GM12878 (cell line): Measurements from ENCODE around the gene POLD2. TPM values are rescaled to one million over a fixed set of nuclear protein-coding genes. Genes with fewer than 3 reads are reported as not detected.

ENCODE experiments used
- ATAC-seq: fragments of 200-7000 bp; cut with Tn5 transposase; 3 replicates; pipeline ENCODE4 v1.9.1; 2020; ENCODE audit warnings: mild to moderate bottlenecking, moderate library complexity
- BruUV-seq: library from RNA; stranded (reverse); fragments of 400-500 nt; replicated peaks from 2 replicates; lab custom pipeline; 2021; lab: Mats Ljungman, UMichigan
- CTCF ChIA-PET: fragments of 300-600 bp; sonication (Branson Sonifier 250); formaldehyde crosslinking; extraction: SDS; loops from one replicate; lab custom pipeline; 2021; ENCODE audit warnings: inconsistent platforms; lab: Yijun Ruan, JAX
- POLR2A ChIA-PET: fragments of 350-600 bp; formaldehyde crosslinking; extraction: SDS; loops from one replicate; lab custom pipeline; 2021; ENCODE audit warnings: inconsistent platforms; lab: Charles Lee
- RAD21 ChIA-PET: fragments of 300-600 bp; sonication (Branson Sonifier 250); formaldehyde crosslinking; loops from one replicate; lab custom pipeline; 2023; ENCODE audit warnings: antibody characterized with exemption; ENCODE audit not compliant: unreplicated experiment; lab: Charles Lee
- SMC1A ChIA-PET: fragments of 300-600 bp; sonication (Branson Sonifier 250); formaldehyde crosslinking; loops from one replicate; lab custom pipeline; 2023; ENCODE audit not compliant: unreplicated experiment, uncharacterized antibody; lab: Charles Lee
- DNase-seq: peaks from one replicate; pipeline ENCODE4 v3.0.0-alpha.2; 2011; ENCODE audit warnings: low read depth, low spot score
- FAIRE-seq: peaks from 3 replicates; lab custom pipeline; 2011; peaks lifted over from hg19 to GRCh38; lab: Jason Lieb, UNC
- H2AFZ ChIP-seq: 2 replicates; pipeline ENCODE4 v1.6.0; 2011; ENCODE audit warnings: low read depth, low read length, control low read depth; ENCODE audit not compliant: control insufficient read depth
- H3K27ac ChIP-seq: 2 replicates; pipeline ENCODE4 v1.5.1; 2011; ENCODE audit warnings: control low read depth; ENCODE audit not compliant: control insufficient read depth, insufficient read depth
- H3K27me3 ChIP-seq, 2 experiments: replicated peaks in 1 of 2; 2 replicates each; pipeline versions ENCODE4 v1.6.0 to v1.6.1; 2011; ENCODE audit warnings: low read length in 1 of 2; ENCODE audit not compliant: control insufficient read depth in 2 of 2, insufficient read depth in 2 of 2
- H3K36me3 ChIP-seq, 2 experiments: 2 replicates each; pipeline ENCODE4 v1.5.1; 2011; ENCODE audit warnings: low read length in 1 of 2; ENCODE audit not compliant: control insufficient read depth in 2 of 2, insufficient read depth in 2 of 2
- H3K4me1 ChIP-seq: 2 replicates; pipeline ENCODE4 v1.6.1; 2011; ENCODE audit warnings: mild to moderate bottlenecking, low read length, moderate library complexity, mixed read lengths; ENCODE audit not compliant: control insufficient read depth, insufficient read depth
- H3K4me2 ChIP-seq: 2 replicates; pipeline ENCODE4 v1.6.0; 2011; ENCODE audit warnings: control low read depth; ENCODE audit not compliant: control insufficient read depth, insufficient read depth
- H3K4me3 ChIP-seq: fragments of 200-600 bp; sonication (generic); 2 replicates; pipeline ENCODE4 v1.5.1; 2016
- H3K79me2 ChIP-seq: 2 replicates; pipeline ENCODE4 v1.6.0; 2011; ENCODE audit warnings: low read length; ENCODE audit not compliant: control insufficient read depth, insufficient read depth
- H3K9ac ChIP-seq: 2 replicates; pipeline ENCODE4 v1.8.0; 2011; ENCODE audit warnings: low read length, control low read depth, mixed read lengths; ENCODE audit not compliant: control insufficient read depth, insufficient read depth
- H3K9me3 ChIP-seq: replicated peaks from 3 replicates; pipeline ENCODE4 v1.5.1; 2011; ENCODE audit warnings: mild to moderate bottlenecking, low read length; ENCODE audit not compliant: control insufficient read depth, insufficient read depth
- H4K20me1 ChIP-seq: 2 replicates; pipeline ENCODE4 v1.6.0; 2011; ENCODE audit not compliant: control insufficient read depth, insufficient read depth
- CBX5 ChIP-seq: sonication (generic); IDR thresholded peaks from 2 replicates; pipeline ENCODE4 v1.6.1; 2016; ENCODE audit warnings: low read depth, moderate library complexity, mild to moderate bottlenecking, inconsistent platforms
- CHD2 ChIP-seq: IDR thresholded peaks from 2 replicates; pipeline ENCODE4 v1.6.1; 2011; ENCODE audit warnings: low read depth, low read length, improper control_type of control experiment, borderline replicate concordance
- EGR1 ChIP-seq, 2 experiments: IDR thresholded peaks; 1 replicate in 1 of 2; 2 replicates in 1 of 2; pipeline ENCODE4 v1.6.1; 2011 to 2012; ENCODE audit warnings: low read depth in 2 of 2, low read length in 2 of 2, borderline replicate concordance in 1 of 2, mild to moderate bottlenecking in 1 of 2, moderate library complexity in 1 of 2
- ESRRA ChIP-seq: IDR thresholded peaks from 2 replicates; pipeline ENCODE4 v1.6.1; 2012; ENCODE audit warnings: mild to moderate bottlenecking, low read length, improper control_type of control experiment
- HCFC1 ChIP-seq: fragments of 150-350 bp; IDR thresholded peaks from 2 replicates; pipeline ENCODE4 v1.6.1; 2014; ENCODE audit warnings: low read length
- KAT2A ChIP-seq: conservative IDR thresholded peaks from 2 replicates; pipeline ENCODE4 v1.6.1; 2011; ENCODE audit warnings: low read depth, low read length; ENCODE audit not compliant: control insufficient read depth
- NR2C2 ChIP-seq: IDR thresholded peaks from 2 replicates; pipeline ENCODE4 v1.6.1; 2011; ENCODE audit warnings: borderline replicate concordance, low read depth; ENCODE audit not compliant: control insufficient read depth, insufficient read length
- NR2F1 ChIP-seq: fragments of 450-650 bp; conservative IDR thresholded peaks from 2 replicates; pipeline ENCODE4 v1.6.1; 2017; ENCODE audit warnings: mild to moderate bottlenecking
- NRF1 ChIP-seq: conservative IDR thresholded peaks from 2 replicates; pipeline ENCODE4 v1.6.1; 2011; ENCODE audit warnings: mild to moderate bottlenecking, low read depth, low read length, improper control_type of control experiment
- POLR2A ChIP-seq: IDR thresholded peaks from 2 replicates; pipeline ENCODE4 v1.6.1; 2011; ENCODE audit warnings: low read depth, mild to moderate bottlenecking, low read length
- POU2F2 ChIP-seq: IDR thresholded peaks from 3 replicates; pipeline ENCODE4 v1.6.1; 2011; ENCODE audit warnings: low read depth, mild to moderate bottlenecking, low read length, borderline replicate concordance
- RELA ChIP-seq: fragments of 450-650 bp; IDR thresholded peaks from 2 replicates; pipeline ENCODE4 v1.8.0; 2014; ENCODE audit warnings: borderline replicate concordance; ENCODE audit not compliant: partially characterized antibody
- ZNF217 ChIP-seq: fragments of 450-650 bp; IDR thresholded peaks from 2 replicates; pipeline ENCODE4 v1.6.1; 2017; ENCODE audit warnings: antibody characterized with exemption, mild to moderate bottlenecking
- WGBS: methylation state at CpG from one replicate; pipeline ENCODE4 v1.1.6; 2016; ENCODE audit warnings: low lambda C conversion rate; ENCODE audit not compliant: insufficient replicate concordance, insufficient coverage; ENCODE audit errors: missing lambda C conversion rate; 5-methylcytosine and 5-hydroxymethylcytosine counted together
- in situ Hi-C: fragments of 300-500 bp; cut with MboI; formaldehyde crosslinking; loops from 9 replicates; pipeline ENCODE4 v1.14.3; 2018; ENCODE audit warnings: mixed read lengths
- intact Hi-C: fragments of 100-400 bp; cut with micrococcal nuclease; formaldehyde crosslinking; loops from one replicate; pipeline ENCODE4 v1.14.2; 2022; ENCODE audit not compliant: unreplicated experiment
- polyA plus RNA-seq, 11 experiments: library from polyadenylated mRNA; depleted of rRNA in 4 of 11; unstranded in 6 of 11; stranded (reverse) in 5 of 11; fragments of >200 nt; fragmentation: Nextera tagmentation in 4 of 11; fragmentation: Illumina TruSeq in 1 of 11; extraction: Ambion mirVana in 4 of 11; extraction: Trizol in 1 of 11; gene quantifications; 1 replicate in 1 of 11; 2 replicates in 10 of 11; pipeline versions ENCODE4 v1.2.1 to v1.2.3, GENCODE V29; 2011 to 2016; ENCODE audit warnings: inconsistent platforms in 2 of 11, missing spikeins in 2 of 11, low read depth in 1 of 11
- total RNA-seq, 4 experiments: library from RNA; depleted of rRNA in 3 of 4; stranded (reverse); fragments of >200 nt in 3 of 4; fragmentation: Illumina TruSeq in 1 of 4; extraction: Trizol in 1 of 4; gene quantifications; 2 replicates each; pipeline versions ENCODE4 v1.2.1 to v1.2.3, GENCODE V29; 2013 to 2021
- TF ChIP-seq, protein P1 (sequence below): IDR thresholded peaks from 2 replicates; pipeline ENCODE4 v1.6.1; 2012; ENCODE audit warnings: low read depth, low read length, improper control_type of control experiment
- TF ChIP-seq, protein P2 (sequence below): fragments of 450-650 bp; IDR thresholded peaks from 2 replicates; pipeline ENCODE4 v1.6.1; 2018; ENCODE audit warnings: borderline replicate concordance, mild to moderate bottlenecking; ENCODE audit not compliant: partially characterized antibody

Gene POLD2
- total and polyA plus RNA-seq, 10 of the 15 experiments (the other 5 are each of a cell fraction or from before 2014, with no cell fraction given): 19.1 to 287 (median 169) TPM

DNA sequence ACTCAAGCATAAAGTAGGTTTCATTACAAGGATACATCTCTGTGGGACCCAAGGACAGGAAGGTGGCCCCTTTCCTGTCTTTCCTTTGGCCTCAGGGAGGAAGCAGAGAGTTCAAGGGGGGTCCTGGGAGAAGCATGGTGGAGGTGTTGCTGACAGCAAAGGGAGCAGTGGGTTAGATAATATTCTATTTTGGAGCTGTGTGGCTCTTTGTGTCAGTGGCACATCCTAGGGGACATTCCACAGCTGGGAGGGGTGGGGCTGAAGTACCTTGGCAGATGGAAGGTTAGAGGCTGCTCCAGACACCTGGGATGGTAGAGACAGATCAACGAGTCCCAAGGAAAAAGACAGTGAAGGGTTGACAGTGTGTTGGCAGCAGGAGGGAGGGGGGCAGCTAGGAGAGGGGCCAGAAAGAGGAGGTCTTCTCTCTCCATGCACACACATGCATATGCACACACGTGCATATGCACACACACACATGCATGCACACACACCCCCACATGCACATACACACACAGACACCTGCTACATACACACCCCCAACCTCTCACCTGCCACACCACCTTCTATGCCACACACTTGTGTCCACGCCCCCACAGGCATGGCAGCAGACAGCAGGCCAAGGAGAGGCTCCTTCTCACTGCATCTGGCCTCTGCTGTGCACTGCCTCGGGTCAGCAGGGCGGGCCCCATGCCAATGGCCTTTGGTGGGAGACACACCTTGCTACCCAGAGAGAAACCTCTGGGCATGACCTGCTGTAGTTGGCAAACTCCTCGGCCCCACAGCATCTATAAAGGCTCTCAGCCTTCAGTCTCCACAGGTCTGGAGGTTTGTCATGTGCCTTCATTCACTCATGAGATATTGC is 5.6 kb upstream of the POLD2 start:
- Histone ChIP-seq H3K27ac (no peak overlapping the region), H4K20me1 (no peaks in the 10 kb centered on the region), H3K9me3 (no peaks in the 10 kb centered on the region), H3K4me2 (no peak overlapping the region), H3K27me3 (no peaks in the 10 kb centered on the region; a peak in 1 of 4 replicates), H3K79me2 (no peaks in the 10 kb centered on the region), H3K9ac (no peak overlapping the region), H2AFZ (no peak overlapping the region), H3K36me3 (no peaks in the 10 kb centered on the region), H3K4me1 (peaks cover 2% of the 10 kb centered on the region), H3K4me3 (no peak overlapping the region)
- ATAC-seq (no peak; the same call in 2 of the 3 replicates), FAIRE-seq (no peak), DNase-seq (no peak)
- TF ChIP-seq POU2F2 (no peak), NR2F1 (no peak), NRF1 (no peak), ZNF217 (no peak), KAT2A (no peak), NR2C2 (no peak), EGR1 (IDR thresholded peaks at IDR 0.05; ENCODE audit: borderline replicate concordance in 1 of 2, low read depth in 2 of 2, low read length in 2 of 2) (no peak), RELA (no peak), CHD2 (no peak), HCFC1 (no peak), POLR2A (no peak), ESRRA (no peak), CBX5 (no peak)
- TF ChIP-seq, protein P1, sequence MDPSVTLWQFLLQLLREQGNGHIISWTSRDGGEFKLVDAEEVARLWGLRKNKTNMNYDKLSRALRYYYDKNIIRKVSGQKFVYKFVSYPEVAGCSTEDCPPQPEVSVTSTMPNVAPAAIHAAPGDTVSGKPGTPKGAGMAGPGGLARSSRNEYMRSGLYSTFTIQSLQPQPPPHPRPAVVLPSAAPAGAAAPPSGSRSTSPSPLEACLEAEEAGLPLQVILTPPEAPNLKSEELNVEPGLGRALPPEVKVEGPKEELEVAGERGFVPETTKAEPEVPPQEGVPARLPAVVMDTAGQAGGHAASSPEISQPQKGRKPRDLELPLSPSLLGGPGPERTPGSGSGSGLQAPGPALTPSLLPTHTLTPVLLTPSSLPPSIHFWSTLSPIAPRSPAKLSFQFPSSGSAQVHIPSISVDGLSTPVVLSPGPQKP: no peak
- TF ChIP-seq, protein P2, sequence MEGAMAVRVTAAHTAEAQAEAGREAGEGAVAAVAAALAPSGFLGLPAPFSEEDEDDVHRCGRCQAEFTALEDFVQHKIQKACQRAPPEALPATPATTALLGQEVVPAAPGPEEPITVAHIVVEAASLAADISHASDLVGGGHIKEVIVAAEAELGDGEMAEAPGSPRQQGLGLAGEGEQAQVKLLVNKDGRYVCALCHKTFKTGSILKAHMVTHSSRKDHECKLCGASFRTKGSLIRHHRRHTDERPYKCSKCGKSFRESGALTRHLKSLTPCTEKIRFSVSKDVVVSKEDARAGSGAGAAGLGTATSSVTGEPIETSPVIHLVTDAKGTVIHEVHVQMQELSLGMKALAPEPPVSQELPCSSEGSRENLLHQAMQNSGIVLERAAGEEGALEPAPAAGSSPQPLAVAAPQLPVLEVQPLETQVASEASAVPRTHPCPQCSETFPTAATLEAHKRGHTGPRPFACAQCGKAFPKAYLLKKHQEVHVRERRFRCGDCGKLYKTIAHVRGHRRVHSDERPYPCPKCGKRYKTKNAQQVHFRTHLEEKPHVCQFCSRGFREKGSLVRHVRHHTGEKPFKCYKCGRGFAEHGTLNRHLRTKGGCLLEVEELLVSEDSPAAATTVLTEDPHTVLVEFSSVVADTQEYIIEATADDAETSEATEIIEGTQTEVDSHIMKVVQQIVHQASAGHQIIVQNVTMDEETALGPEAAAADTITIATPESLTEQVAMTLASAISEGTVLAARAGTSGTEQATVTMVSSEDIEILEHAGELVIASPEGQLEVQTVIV: no peak
- 1% methylated on average over 6 of the region's 6 CpGs for WGBS
- CTCF ChIA-PET: interaction anchor here (0.9 kb wide), 1 partner anchor 351 kb away, joined by 3 read pairs; no protein-coding TSS in a partner anchor
- in situ Hi-C loops: no loop called here
- RAD21 ChIA-PET: no interaction called here
- POLR2A ChIA-PET: no interaction called here
- intact Hi-C loops: no loop called here
- BruUV-seq: no TSS peak
- SMC1A ChIA-PET: no interaction called here
